H9 (cell line): Measurements from ENCODE around the gene BMPR1A. TPM values are rescaled to one million over a fixed set of nuclear protein-coding genes. Genes with fewer than 3 reads are reported as not detected.
A peak's percentile ranks its signal among the peaks of the same experiment; 100 is the strongest.

Experiments
- DNase-seq: peaks from one replicate; pipeline ENCODE4 v3.0.0-alpha.2; 2017
- H2AFZ ChIP-seq: one replicate; pipeline ENCODE4 v1.6.1; 2013; ENCODE audit warnings: mild to moderate bottlenecking, low read length, control low read depth, moderate library complexity
- H2AK5ac ChIP-seq: 2 replicates; pipeline ENCODE4 v1.6.1; 2013; ENCODE audit warnings: low read length, control low read depth, mixed read lengths; ENCODE audit not compliant: insufficient read length
- H2BK120ac ChIP-seq: one replicate; pipeline ENCODE4 v1.6.1; 2013; ENCODE audit warnings: low read depth, mild to moderate bottlenecking, low read length, control low read depth, inconsistent platforms; ENCODE audit not compliant: poor library complexity, severe bottlenecking
- H2BK12ac ChIP-seq: 2 replicates; pipeline ENCODE4 v1.6.1; 2013; ENCODE audit warnings: low read length, control low read depth, mixed read lengths, low read depth; ENCODE audit not compliant: insufficient read length
- H2BK15ac ChIP-seq: 2 replicates; pipeline ENCODE4 v1.6.1; 2013; ENCODE audit warnings: low read depth, low read length, control low read depth
- H2BK20ac ChIP-seq: one replicate; pipeline ENCODE4 v1.6.1; 2013; ENCODE audit warnings: low read depth, mild to moderate bottlenecking, low read length, control low read depth, inconsistent platforms; ENCODE audit not compliant: poor library complexity, severe bottlenecking
- H2BK5ac ChIP-seq: 2 replicates; pipeline ENCODE4 v1.6.1; 2013; ENCODE audit warnings: low read length, control low read depth, mixed read lengths; ENCODE audit not compliant: insufficient read length
- H3K14ac ChIP-seq: 2 replicates; pipeline ENCODE4 v1.6.1; 2013; ENCODE audit warnings: low read length, control low read depth; ENCODE audit not compliant: insufficient read depth
- H3K18ac ChIP-seq: 2 replicates; pipeline ENCODE4 v1.6.1; 2013; ENCODE audit warnings: low read depth, mild to moderate bottlenecking, mixed read lengths, low read length, control low read depth; ENCODE audit not compliant: insufficient read length
- H3K23ac ChIP-seq: 2 replicates; pipeline ENCODE4 v1.6.1; 2013; ENCODE audit warnings: low read length, control low read depth, mixed read lengths, low read depth; ENCODE audit not compliant: insufficient read length
- H3K23me2 ChIP-seq: 2 replicates; pipeline ENCODE4 v1.6.1; 2013; ENCODE audit warnings: low read depth, mild to moderate bottlenecking, mixed read lengths, low read length, control low read depth; ENCODE audit not compliant: insufficient read length, poor library complexity, severe bottlenecking
- H3K27ac ChIP-seq: 2 replicates; pipeline ENCODE4 v1.5.1; 2013; ENCODE audit warnings: low read length, control low read depth, mixed read lengths, low read depth; ENCODE audit not compliant: insufficient read length
- H3K27me3 ChIP-seq: 2 replicates; pipeline ENCODE4 v1.6.1; 2013; ENCODE audit warnings: low read length, control low read depth, inconsistent platforms; ENCODE audit not compliant: insufficient read depth
- H3K4ac ChIP-seq: 2 replicates; pipeline ENCODE4 v1.6.1; 2013; ENCODE audit warnings: low read depth, mild to moderate bottlenecking, control low read depth, inconsistent platforms, low read length, moderate library complexity
- H3K4me1 ChIP-seq: 2 replicates; pipeline ENCODE4 v1.6.1; 2013; ENCODE audit warnings: low read length, control low read depth, inconsistent platforms; ENCODE audit not compliant: insufficient read depth
- H3K4me2 ChIP-seq: 2 replicates; pipeline ENCODE4 v1.6.1; 2013; ENCODE audit warnings: low read length, control low read depth, mixed read lengths; ENCODE audit not compliant: insufficient read length, insufficient read depth
- H3K56ac ChIP-seq: 2 replicates; pipeline ENCODE4 v1.6.1; 2013; ENCODE audit warnings: low read depth, mild to moderate bottlenecking, mixed read lengths, low read length, control low read depth; ENCODE audit not compliant: insufficient read length
- H3K79me1 ChIP-seq: 2 replicates; pipeline ENCODE4 v1.6.1; 2013; ENCODE audit warnings: low read depth, mild to moderate bottlenecking, moderate library complexity, low read length, control low read depth, inconsistent platforms; ENCODE audit not compliant: insufficient read depth, poor library complexity, severe bottlenecking
- H3K79me2 ChIP-seq: 2 replicates; pipeline ENCODE4 v1.6.1; 2013; ENCODE audit warnings: low read length, control low read depth, inconsistent platforms; ENCODE audit not compliant: insufficient read depth
- H3K9ac ChIP-seq: 2 replicates; pipeline ENCODE4 v1.6.1; 2013; ENCODE audit warnings: low read length, control low read depth, mixed read lengths; ENCODE audit not compliant: insufficient read length; ENCODE audit errors: extremely low read depth
- H3K9me3 ChIP-seq: one replicate; pipeline ENCODE4 v1.6.1; 2013; ENCODE audit warnings: low read depth, low read length, inconsistent platforms; ENCODE audit not compliant: control insufficient read depth
- H3T11ph ChIP-seq: one replicate; pipeline ENCODE4 v1.6.1; 2013; ENCODE audit warnings: mild to moderate bottlenecking, low read length, control low read depth, inconsistent platforms
- H4K20me1 ChIP-seq: one replicate; pipeline ENCODE4 v1.6.1; 2013; ENCODE audit not compliant: control insufficient read depth, insufficient read length, insufficient read depth
- H4K5ac ChIP-seq: 2 replicates; pipeline ENCODE4 v1.6.1; 2013; ENCODE audit warnings: low read depth, mild to moderate bottlenecking, mixed read lengths, low read length, control low read depth; ENCODE audit not compliant: insufficient read length
- H4K8ac ChIP-seq: replicated peaks from 2 replicates; pipeline ENCODE4 v1.6.1; 2013; ENCODE audit warnings: low read length, control low read depth, mixed read lengths, low read depth; ENCODE audit not compliant: insufficient read length
- H4K91ac ChIP-seq: 2 replicates; pipeline ENCODE4 v1.6.1; 2013; ENCODE audit warnings: low read depth, mild to moderate bottlenecking, moderate library complexity, mixed read lengths, low read length, control low read depth; ENCODE audit not compliant: insufficient read length
- H3K27ac Mint-ChIP-seq, 3 experiments: 2 replicates in 2 of 3; 3 replicates in 1 of 3; pipeline ENCODE4 v1.8.0; 2020 to 2021; ENCODE audit warnings: mixed read lengths in 3 of 3, mild to moderate bottlenecking in 1 of 3, moderate library complexity in 1 of 3
- H3K27me3 Mint-ChIP-seq: 2 replicates; pipeline ENCODE4 v1.8.0; 2021; ENCODE audit warnings: low read depth, mild to moderate bottlenecking, moderate library complexity, mixed read lengths
- H3K36me3 Mint-ChIP-seq, 3 experiments: 2 replicates in 2 of 3; 3 replicates in 1 of 3; pipeline ENCODE4 v1.8.0; 2020 to 2021; ENCODE audit warnings: low read depth in 3 of 3, mixed read lengths in 3 of 3; ENCODE audit not compliant: insufficient read depth in 1 of 3
- H3K4me1 Mint-ChIP-seq, 2 experiments: 2 replicates each; pipeline ENCODE4 v1.8.0; 2020; ENCODE audit warnings: mixed read lengths in 2 of 2
- H3K4me3 Mint-ChIP-seq, 2 experiments: 2 replicates in 1 of 2; 3 replicates in 1 of 2; pipeline ENCODE4 v1.8.0; 2020 to 2021; ENCODE audit warnings: mild to moderate bottlenecking in 2 of 2, mixed read lengths in 2 of 2, moderate library complexity in 1 of 2
- H3K9me3 Mint-ChIP-seq, 2 experiments: 2 replicates in 1 of 2; 3 replicates in 1 of 2; pipeline ENCODE4 v1.8.0; 2020; ENCODE audit warnings: mild to moderate bottlenecking in 2 of 2, mixed read lengths in 2 of 2, moderate library complexity in 1 of 2
- CTCF ChIP-seq: fragments of 200-600 bp; sonication (generic); conservative IDR thresholded peaks from 3 replicates; pipeline ENCODE4 v1.8.0; 2021; ENCODE audit warnings: antibody characterized with exemption, mild to moderate bottlenecking
- WGBS: extraction: QIAGEN DNeasy Blood & Tissue Kit; methylation state at CpG from one replicate; pipeline ENCODE4 v1.1.7; 2013; ENCODE audit warnings: missing lambda C conversion rate, low lambda C conversion rate, mixed read lengths; ENCODE audit not compliant: insufficient read length; ENCODE audit errors: extremely low coverage; 5-methylcytosine and 5-hydroxymethylcytosine counted together
- total RNA-seq: library from RNA; stranded (reverse); gene quantifications from 2 replicates; pipeline ENCODE4 v1.2.1, GENCODE V29; 2021

The BMPR1A gene
- total RNA-seq, 1 experiment from 2014 or later, result 138 TPM

GRCh38 chr10:86815640-86816039 is 59.2 kb downstream of the BMPR1A start:
- Mint-ChIP-seq H3K36me3 (peaks cover 2 to 17% (median 12%) of the 10 kb centered on the region in 3 experiments; a peak in 6 of 7 replicates), H3K27ac (peak overlapping the region in 1 of 3 experiments; percentile 58; a peak in 3 of 7 replicates), H3K9me3 (no peaks in the 10 kb centered on the region), H3K4me3 (no peak overlapping the region), H3K4me1 (peaks cover 58 to 71% of the 10 kb centered on the region in 2 experiments), H3K27me3 (no peaks in the 10 kb centered on the region)
- Histone ChIP-seq H4K20me1 (no peaks in the 10 kb centered on the region), H3K79me1 (peaks cover 5% of the 10 kb centered on the region), H2BK12ac (no peak overlapping the region), H3K23me2 (no peaks in the 10 kb centered on the region), H2BK5ac (no peak overlapping the region), H3K4me2 (no peak overlapping the region), H3K23ac (no peak overlapping the region), H3K9ac (no peak overlapping the region), H2BK120ac (no peak overlapping the region), H2AK5ac (no peak overlapping the region), H2AFZ (no peak overlapping the region), H3K18ac (no peak overlapping the region), H3K4me1 (peaks cover 12% of the 10 kb centered on the region; the same call in 1 of the 2 replicates), H4K91ac (no peak overlapping the region), H3K27me3 (no peaks in the 10 kb centered on the region), H3T11ph (no peak overlapping the region), H3K56ac (no peak overlapping the region), H3K9me3 (no peaks in the 10 kb centered on the region), H2BK15ac (no peak overlapping the region), H3K27ac (no peak overlapping the region), H3K79me2 (peaks cover 67% of the 10 kb centered on the region), H4K8ac (no peak overlapping the region), H3K14ac (no peak overlapping the region), H3K4ac (no peak overlapping the region), H2BK20ac (no peak overlapping the region), H4K5ac (no peak overlapping the region)
- WGBS, result no CpG with 5 or more reads among the region's 5 CpGs
- TF ChIP-seq CTCF, result no peak
- DNase-seq, result no peak
